GM18511 (cell line): ENCODE data around the gene SCARB1.

Experiments
- ATAC-seq: cut with Tn5 transposase; IDR thresholded peaks from one replicate; pipeline ENCODE4 v1.9.1; 2021; ENCODE audit warnings: mild to moderate bottlenecking, moderate library complexity; ENCODE audit not compliant: unreplicated experiment

Gene SCARB1

DNA sequence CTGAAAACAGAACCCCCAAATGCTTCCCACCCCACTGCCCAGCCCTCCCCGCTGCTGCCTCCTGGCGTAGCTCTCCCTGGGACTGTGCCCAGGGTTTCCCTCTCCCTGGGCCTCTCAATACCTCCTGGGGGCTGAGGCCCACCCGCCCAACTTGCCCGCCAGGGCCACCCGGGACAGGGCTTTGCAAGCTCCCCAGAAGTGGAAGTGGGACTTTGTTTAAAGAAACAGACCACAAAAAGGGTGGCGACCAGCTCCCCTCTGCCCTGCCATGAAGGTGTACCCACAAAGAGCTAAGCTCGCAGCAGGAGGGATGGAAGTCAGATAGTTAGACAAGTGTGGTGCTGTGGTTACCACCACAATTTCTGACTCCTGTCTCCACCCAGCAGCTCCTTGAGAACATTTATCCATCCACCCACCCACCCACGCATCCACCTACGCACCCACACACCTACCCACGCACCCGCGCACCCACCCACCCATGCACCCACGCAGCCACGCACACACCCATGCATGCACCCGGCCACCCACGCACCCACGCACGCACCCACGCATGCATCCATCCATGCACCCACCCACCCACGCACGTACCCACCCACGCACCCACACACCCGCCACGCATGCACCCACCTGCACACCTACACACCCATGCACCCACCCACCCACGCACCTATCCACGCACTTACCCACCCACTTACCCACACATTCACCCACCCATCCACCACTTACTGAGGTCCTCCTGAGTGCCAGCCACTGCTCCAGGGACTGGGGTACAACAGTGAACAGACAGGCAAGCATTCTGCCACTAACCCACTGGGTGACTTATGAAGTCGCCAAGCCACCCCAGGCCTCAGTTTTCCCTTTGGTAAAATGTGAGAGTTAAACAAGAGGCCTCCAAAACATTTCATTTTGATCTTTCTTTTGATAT is 127.3 kb downstream of the SCARB1 start:
- no peak for ATAC-seq

DNA sequence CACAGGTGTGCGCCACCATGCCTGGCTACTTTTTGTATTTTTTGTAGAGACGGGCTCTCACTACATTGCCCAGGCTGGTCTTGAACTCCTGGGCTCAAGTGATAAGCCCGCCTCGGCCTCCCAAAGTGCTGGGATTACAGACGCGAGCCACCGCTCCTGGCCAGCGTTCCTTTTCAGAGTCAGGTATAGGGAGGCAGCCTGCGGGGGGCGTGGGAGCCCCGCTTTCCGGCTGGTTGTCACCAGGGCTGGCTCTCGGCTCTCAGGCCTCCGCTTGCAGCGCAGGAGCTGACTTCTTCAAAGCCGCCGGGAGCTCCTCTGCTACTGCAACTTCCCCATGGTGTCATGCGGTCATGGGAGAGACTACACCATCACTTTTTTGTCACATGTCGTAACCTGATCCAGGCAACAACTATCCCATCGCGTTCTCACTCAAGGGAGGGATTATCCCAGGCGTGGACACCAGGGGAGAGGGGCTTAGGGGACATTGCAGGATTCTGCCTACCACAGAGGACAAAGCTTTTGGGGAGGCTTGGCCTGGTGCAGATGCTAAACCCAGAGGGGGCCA is 129.4 kb downstream of the SCARB1 start:
- no peak for ATAC-seq

GRCh38 chr12:124733086-124733485 is 130.6 kb downstream of the SCARB1 start:
- no peak for ATAC-seq

- no peak for ATAC-seq
Observed at GRCh38 chr12:124732275-124733075, 131.2 kb downstream of the SCARB1 start.

DNA sequence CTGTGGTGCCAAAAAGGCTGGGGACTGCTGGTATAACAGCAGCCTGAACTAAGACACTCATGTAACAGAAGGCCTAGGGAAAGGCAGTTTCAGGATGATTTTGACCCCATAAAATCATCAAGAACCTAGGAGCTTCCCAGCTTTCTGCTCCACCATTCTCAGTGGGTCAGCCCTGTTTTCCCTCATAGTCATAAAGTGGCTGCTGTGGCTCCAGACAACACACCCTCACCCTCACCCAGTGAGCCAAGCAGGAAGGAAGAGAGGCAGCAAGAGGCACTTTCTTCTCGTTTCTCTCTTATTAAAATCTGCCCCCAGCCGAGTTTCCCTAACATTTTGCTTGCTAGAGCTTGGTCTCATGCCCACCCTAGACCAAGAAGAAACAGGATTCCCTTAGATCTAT is 131.8 kb downstream of the SCARB1 start:
- no peak for ATAC-seq

GRCh38 chr12:124730455-124730932 is 133.2 kb downstream of the SCARB1 start:
- no peak for ATAC-seq

- ATAC-seq, result no peak
Observed at GRCh38 chr12:124727922-124728321, 135.7 kb downstream of the SCARB1 start.

DNA sequence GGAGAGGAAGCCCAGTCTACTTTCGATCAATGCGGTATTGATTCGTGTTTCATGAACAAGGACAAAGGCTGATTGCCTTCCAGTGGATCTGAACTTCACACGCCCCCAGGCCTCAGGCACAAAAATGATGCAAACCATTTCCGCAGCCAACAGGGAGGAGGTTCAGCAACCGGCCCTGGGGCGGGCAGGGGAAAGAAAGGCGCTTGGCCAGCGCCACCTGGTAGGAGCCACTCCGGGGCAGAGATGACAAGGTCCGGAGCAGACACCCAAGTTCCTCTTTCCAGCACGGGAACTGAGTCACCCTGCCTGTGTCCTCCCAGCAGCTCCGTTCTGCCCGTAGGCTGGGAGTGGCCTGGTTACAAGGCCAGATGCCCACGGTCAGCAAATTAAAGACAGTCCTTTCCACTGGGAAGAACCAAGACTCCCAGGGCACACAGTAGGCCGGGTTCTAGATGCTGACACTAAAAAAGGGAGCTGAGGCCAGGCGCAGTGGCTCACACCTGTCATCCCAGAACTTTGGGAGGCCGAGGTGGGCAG is 136.3 kb downstream of the SCARB1 start:
- no peak for ATAC-seq
